ENCODE data around the gene TTC36.

DNA sequence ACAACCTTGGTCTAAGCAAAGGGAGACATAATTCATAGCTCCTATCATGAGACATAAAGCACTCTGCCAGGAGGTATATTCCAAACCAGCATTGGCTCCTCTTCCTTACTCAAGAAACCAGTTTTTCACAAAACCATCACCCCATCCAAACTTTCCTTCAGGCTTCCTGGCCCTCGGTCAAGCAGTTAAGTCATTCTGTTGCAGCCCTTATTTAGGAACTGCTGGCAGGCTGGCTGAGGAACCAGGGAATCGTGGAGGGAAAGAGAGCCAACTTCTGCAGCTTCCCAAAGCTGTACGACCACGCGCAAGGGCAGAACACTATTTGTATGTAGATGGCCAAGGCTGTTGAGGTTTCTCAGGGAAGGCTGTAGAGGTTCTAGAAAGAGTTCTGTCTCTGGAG is 37.8 kb downstream of the TTC36 start:
- TF ChIP-seq, protein P1, sequence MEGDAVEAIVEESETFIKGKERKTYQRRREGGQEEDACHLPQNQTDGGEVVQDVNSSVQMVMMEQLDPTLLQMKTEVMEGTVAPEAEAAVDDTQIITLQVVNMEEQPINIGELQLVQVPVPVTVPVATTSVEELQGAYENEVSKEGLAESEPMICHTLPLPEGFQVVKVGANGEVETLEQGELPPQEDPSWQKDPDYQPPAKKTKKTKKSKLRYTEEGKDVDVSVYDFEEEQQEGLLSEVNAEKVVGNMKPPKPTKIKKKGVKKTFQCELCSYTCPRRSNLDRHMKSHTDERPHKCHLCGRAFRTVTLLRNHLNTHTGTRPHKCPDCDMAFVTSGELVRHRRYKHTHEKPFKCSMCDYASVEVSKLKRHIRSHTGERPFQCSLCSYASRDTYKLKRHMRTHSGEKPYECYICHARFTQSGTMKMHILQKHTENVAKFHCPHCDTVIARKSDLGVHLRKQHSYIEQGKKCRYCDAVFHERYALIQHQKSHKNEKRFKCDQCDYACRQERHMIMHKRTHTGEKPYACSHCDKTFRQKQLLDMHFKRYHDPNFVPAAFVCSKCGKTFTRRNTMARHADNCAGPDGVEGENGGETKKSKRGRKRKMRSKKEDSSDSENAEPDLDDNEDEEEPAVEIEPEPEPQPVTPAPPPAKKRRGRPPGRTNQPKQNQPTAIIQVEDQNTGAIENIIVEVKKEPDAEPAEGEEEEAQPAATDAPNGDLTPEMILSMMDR (IDR thresholded peaks at IDR 0.05), result no peak
- TF ChIP-seq POLR2AphosphoS5 (IDR thresholded peaks at IDR 0.05; ENCODE audit: low read depth, low read length) (no peak), TCF7L2 (IDR thresholded peaks at IDR 0.05; ENCODE audit: low read depth, low read length) (no peak), SIN3A (IDR thresholded peaks at IDR 0.05; ENCODE audit: borderline replicate concordance, insufficient read depth, low read depth, low read length) (no peak)
- TF ChIP-seq, protein P2, sequence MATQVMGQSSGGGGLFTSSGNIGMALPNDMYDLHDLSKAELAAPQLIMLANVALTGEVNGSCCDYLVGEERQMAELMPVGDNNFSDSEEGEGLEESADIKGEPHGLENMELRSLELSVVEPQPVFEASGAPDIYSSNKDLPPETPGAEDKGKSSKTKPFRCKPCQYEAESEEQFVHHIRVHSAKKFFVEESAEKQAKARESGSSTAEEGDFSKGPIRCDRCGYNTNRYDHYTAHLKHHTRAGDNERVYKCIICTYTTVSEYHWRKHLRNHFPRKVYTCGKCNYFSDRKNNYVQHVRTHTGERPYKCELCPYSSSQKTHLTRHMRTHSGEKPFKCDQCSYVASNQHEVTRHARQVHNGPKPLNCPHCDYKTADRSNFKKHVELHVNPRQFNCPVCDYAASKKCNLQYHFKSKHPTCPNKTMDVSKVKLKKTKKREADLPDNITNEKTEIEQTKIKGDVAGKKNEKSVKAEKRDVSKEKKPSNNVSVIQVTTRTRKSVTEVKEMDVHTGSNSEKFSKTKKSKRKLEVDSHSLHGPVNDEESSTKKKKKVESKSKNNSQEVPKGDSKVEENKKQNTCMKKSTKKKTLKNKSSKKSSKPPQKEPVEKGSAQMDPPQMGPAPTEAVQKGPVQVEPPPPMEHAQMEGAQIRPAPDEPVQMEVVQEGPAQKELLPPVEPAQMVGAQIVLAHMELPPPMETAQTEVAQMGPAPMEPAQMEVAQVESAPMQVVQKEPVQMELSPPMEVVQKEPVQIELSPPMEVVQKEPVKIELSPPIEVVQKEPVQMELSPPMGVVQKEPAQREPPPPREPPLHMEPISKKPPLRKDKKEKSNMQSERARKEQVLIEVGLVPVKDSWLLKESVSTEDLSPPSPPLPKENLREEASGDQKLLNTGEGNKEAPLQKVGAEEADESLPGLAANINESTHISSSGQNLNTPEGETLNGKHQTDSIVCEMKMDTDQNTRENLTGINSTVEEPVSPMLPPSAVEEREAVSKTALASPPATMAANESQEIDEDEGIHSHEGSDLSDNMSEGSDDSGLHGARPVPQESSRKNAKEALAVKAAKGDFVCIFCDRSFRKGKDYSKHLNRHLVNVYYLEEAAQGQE (IDR thresholded peaks at IDR 0.05; ENCODE audit: insufficient read depth in 1 of 2, low read depth in 2 of 2, low read length in 1 of 2), result no peak

Data from Panc1 (cell line).